GM18511 (cell line): ENCODE results near the gene STOX2.
"Not testable (repeated sequence)": the region's sequence is repeated elsewhere in the genome, so short reads cannot be mapped to it uniquely, and the experiment has no call there.

Source experiments
- ATAC-seq: cut with Tn5 transposase; IDR thresholded peaks from one replicate; pipeline ENCODE4 v1.9.1; 2021; ENCODE audit warnings: mild to moderate bottlenecking, moderate library complexity; ENCODE audit not compliant: unreplicated experiment

STOX2 gene

GRCh38 chr4:183935355-183936005, 30.4 kb downstream of the STOX2 start:
- ATAC-seq, result no peak

- no peak for ATAC-seq
Observed at GRCh38 chr4:183936047-183936446, 30.9 kb downstream of the STOX2 start.

- ATAC-seq, result no peak
Observed at GRCh38 chr4:183936574-183937345, 31.7 kb downstream of the STOX2 start.

- no peak for ATAC-seq
Observed at GRCh38 chr4:183940864-183941263, 35.8 kb downstream of the STOX2 start.

- ATAC-seq, result no peak
Observed at GRCh38 chr4:183941964-183942363, 36.9 kb downstream of the STOX2 start.

- ATAC-seq, result no peak
Observed at GRCh38 chr4:183945741-183946140, 40.6 kb downstream of the STOX2 start.

GRCh38 chr4:183950536-183950935, 45.4 kb downstream of the STOX2 start:
- ATAC-seq, result no peak

- not testable (repeated sequence) for ATAC-seq
Observed at GRCh38 chr4:183952652-183953051, 47.5 kb downstream of the STOX2 start.

GRCh38 chr4:183959319-183960045, 54.4 kb downstream of the STOX2 start:
- ATAC-seq, result no peak

GRCh38 chr4:183960046-183960420, 54.9 kb downstream of the STOX2 start:
- ATAC-seq, result no peak

GRCh38 chr4:183960962-183961541, 55.9 kb downstream of the STOX2 start:
- ATAC-seq, result no peak

- no peak for ATAC-seq
Observed at GRCh38 chr4:183961795-183962194, 56.7 kb downstream of the STOX2 start.

- ATAC-seq, result no peak
Observed at GRCh38 chr4:183962419-183962818, 57.3 kb downstream of the STOX2 start.

GRCh38 chr4:183966371-183966770, 61.3 kb downstream of the STOX2 start:
- ATAC-seq, result no peak

- no peak for ATAC-seq
Observed at GRCh38 chr4:183967266-183967665, 62.2 kb downstream of the STOX2 start.

GRCh38 chr4:183968502-183968901, 63.4 kb downstream of the STOX2 start:
- ATAC-seq, result no peak

GRCh38 chr4:183968931-183969330, 63.8 kb downstream of the STOX2 start:
- ATAC-seq, result no peak

- no peak for ATAC-seq
Observed at GRCh38 chr4:183969596-183969995, 64.5 kb downstream of the STOX2 start.

GRCh38 chr4:183971929-183972490, 66.9 kb downstream of the STOX2 start:
- ATAC-seq, result no peak

- no peak for ATAC-seq
Observed at GRCh38 chr4:183977707-183978106, 72.6 kb downstream of the STOX2 start.

- no peak for ATAC-seq
Observed at GRCh38 chr4:183984566-183984965, 79.5 kb downstream of the STOX2 start.
